ENCODE measurements around the gene PDE8B.

Gene PDE8B

GRCh38 chr5:77239126-77239741 is 28.8 kb downstream of the PDE8B start:
- H3K27ac ChIP-seq (ENCODE audit: low read depth, low read length, poor library complexity, severe bottlenecking) = no peak overlapping the region
- no peaks in the 10 kb centered on the region for H4K20me1 ChIP-seq (ENCODE audit: insufficient read depth, low read length)
- no peak for TF ChIP-seq EZH2 (IDR thresholded peaks at IDR 0.05; ENCODE audit: borderline replicate concordance, low read length)
- peak; percentile 49 for TF ChIP-seq CTCF (IDR thresholded peaks at IDR 0.05; ENCODE audit: low read length)
- H3F3A ChIP-seq (ENCODE audit: insufficient read depth, low read length) = no peaks in the 10 kb centered on the region
- no peaks in the 10 kb centered on the region for H3K27me3 ChIP-seq (ENCODE audit: insufficient read depth, low read length)
- no peak overlapping the region for H3K4me2 ChIP-seq (ENCODE audit: low read length)
- H3K4me1 ChIP-seq (ENCODE audit: insufficient read depth, low read length, severe bottlenecking) = no peaks in the 10 kb centered on the region
- H2AFZ ChIP-seq (ENCODE audit: low read length) = no peak overlapping the region
- no peaks in the 10 kb centered on the region for H3K9me3 ChIP-seq (ENCODE audit: low read length)
- no peak overlapping the region for H3K9ac ChIP-seq (ENCODE audit: low read length)
- no peaks in the 10 kb centered on the region for H3K79me2 ChIP-seq (ENCODE audit: insufficient read depth, low read length)
- H3K36me3 ChIP-seq (ENCODE audit: insufficient read depth, low read length) = no peaks in the 10 kb centered on the region
- H3K9me2 ChIP-seq (ENCODE audit: low read depth, low read length) = no peaks in the 10 kb centered on the region
- no peak overlapping the region for H3K4me3 ChIP-seq (ENCODE audit: low read depth, low read length, poor library complexity, severe bottlenecking)

- Histone ChIP-seq H3K27me3 (ENCODE audit: insufficient read depth, low read length) (no peaks in the 10 kb centered on the region), H3K4me1 (ENCODE audit: insufficient read depth, low read length, severe bottlenecking) (no peaks in the 10 kb centered on the region), H3F3A (ENCODE audit: insufficient read depth, low read length) (no peaks in the 10 kb centered on the region), H3K79me2 (ENCODE audit: insufficient read depth, low read length) (no peaks in the 10 kb centered on the region), H3K9me3 (ENCODE audit: low read length) (no peaks in the 10 kb centered on the region), H3K4me3 (ENCODE audit: low read depth, low read length, poor library complexity, severe bottlenecking) (no peak overlapping the region), H4K20me1 (ENCODE audit: insufficient read depth, low read length) (no peaks in the 10 kb centered on the region), H3K9me2 (ENCODE audit: low read depth, low read length) (no peaks in the 10 kb centered on the region), H2AFZ (ENCODE audit: low read length) (no peak overlapping the region), H3K9ac (ENCODE audit: low read length) (no peak overlapping the region), H3K4me2 (ENCODE audit: low read length) (no peak overlapping the region), H3K27ac (ENCODE audit: low read depth, low read length, poor library complexity, severe bottlenecking) (no peak overlapping the region), H3K36me3 (ENCODE audit: insufficient read depth, low read length) (no peaks in the 10 kb centered on the region)
- TF ChIP-seq CTCF (IDR thresholded peaks at IDR 0.05; ENCODE audit: low read length) (no peak), EZH2 (IDR thresholded peaks at IDR 0.05; ENCODE audit: borderline replicate concordance, low read length) (no peak)
These were observed 31.0 kb downstream of the PDE8B start for GRCh38 chr5:77241444-77241843.

- H2AFZ ChIP-seq (ENCODE audit: low read length) = no peak overlapping the region
- H3K4me3 ChIP-seq (ENCODE audit: low read depth, low read length, poor library complexity, severe bottlenecking) = no peak overlapping the region
- TF ChIP-seq EZH2 (IDR thresholded peaks at IDR 0.05; ENCODE audit: borderline replicate concordance, low read length) (no peak), CTCF (IDR thresholded peaks at IDR 0.05; ENCODE audit: low read length) (no peak)
- no peaks in the 10 kb centered on the region for H4K20me1 ChIP-seq (ENCODE audit: insufficient read depth, low read length)
- H3F3A ChIP-seq (ENCODE audit: insufficient read depth, low read length) = no peaks in the 10 kb centered on the region
- no peaks in the 10 kb centered on the region for H3K9me3 ChIP-seq (ENCODE audit: low read length)
- no peak overlapping the region for H3K27ac ChIP-seq (ENCODE audit: low read depth, low read length, poor library complexity, severe bottlenecking)
- H3K79me2 ChIP-seq (ENCODE audit: insufficient read depth, low read length) = no peaks in the 10 kb centered on the region
- H3K4me2 ChIP-seq (ENCODE audit: low read length) = no peak overlapping the region
- H3K27me3 ChIP-seq (ENCODE audit: insufficient read depth, low read length) = no peaks in the 10 kb centered on the region
- no peaks in the 10 kb centered on the region for H3K4me1 ChIP-seq (ENCODE audit: insufficient read depth, low read length, severe bottlenecking)
- H3K36me3 ChIP-seq (ENCODE audit: insufficient read depth, low read length) = no peaks in the 10 kb centered on the region
- H3K9ac ChIP-seq (ENCODE audit: low read length) = no peak overlapping the region
- H3K9me2 ChIP-seq (ENCODE audit: low read depth, low read length) = no peaks in the 10 kb centered on the region
These were observed 39.0 kb downstream of the PDE8B start for GRCh38 chr5:77249475-77249874.
